Fibroblast of the conjunctiva (primary cell): Measurements from ENCODE around the gene RS1.
A peak's percentile ranks its signal among the peaks of the same experiment; 100 is the strongest.

Source experiments
- DNase-seq: peaks from one replicate; pipeline ENCODE4 v3.0.0-alpha.2; 2010; ENCODE audit warnings: low read depth

Gene RS1

DNA sequence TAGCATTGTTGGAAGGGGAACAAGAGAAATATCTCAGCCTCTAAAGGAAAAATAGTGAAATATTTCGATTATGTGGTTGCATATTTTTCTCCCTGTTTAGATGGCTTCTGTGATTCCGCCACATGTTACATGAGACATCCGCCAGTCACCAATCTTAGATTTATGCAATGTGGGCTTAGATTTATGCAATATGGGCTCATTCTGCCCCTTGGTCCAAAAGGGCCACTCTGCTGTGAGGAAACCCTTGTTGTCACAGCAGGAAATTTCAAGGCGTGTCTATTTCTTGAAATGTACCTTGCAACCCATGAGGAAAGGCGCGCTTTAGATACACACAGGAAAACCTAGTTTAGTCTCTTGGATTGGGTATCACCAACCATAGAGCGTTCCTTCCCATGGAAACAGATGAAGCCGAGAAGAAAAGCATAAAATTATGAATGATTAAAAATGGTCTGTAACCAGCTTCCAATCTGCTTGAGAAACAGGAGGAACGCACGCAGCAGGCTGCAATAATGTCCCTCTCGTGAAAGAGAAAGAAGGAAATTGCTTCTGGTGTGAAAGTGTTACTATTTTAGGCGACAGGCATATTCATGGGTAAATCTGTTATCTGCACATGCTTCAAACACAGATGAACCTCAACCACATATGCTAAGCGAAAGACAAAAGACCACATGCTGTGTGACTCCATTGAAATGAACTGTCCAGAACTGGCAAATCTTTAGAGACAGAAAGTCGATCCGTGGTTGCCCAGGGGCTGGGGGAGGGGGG is 3.7 kb downstream of the RS1 start:
- DNase-seq: no peak

DNA sequence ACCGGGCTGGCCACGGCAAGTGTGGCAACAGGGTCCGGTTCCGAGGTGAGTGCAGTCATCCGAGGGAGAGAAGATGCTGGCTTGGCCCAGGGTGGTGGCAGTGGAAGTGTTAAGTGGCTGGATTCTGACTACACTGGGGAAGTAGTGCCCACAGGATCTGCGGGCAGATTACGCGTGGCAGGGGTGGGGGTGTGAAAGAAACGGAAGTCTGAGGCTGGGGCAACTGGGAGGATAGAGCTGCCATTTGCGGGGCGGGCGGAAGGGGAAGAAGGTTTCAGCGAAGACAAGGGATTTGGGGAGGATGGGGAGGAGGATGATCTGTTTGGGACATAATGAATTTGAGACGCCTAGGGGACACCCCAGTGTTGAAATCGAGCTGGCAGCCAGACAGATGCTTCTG is 5.3 kb downstream of the RS1 start:
- no peak for DNase-seq

DNA sequence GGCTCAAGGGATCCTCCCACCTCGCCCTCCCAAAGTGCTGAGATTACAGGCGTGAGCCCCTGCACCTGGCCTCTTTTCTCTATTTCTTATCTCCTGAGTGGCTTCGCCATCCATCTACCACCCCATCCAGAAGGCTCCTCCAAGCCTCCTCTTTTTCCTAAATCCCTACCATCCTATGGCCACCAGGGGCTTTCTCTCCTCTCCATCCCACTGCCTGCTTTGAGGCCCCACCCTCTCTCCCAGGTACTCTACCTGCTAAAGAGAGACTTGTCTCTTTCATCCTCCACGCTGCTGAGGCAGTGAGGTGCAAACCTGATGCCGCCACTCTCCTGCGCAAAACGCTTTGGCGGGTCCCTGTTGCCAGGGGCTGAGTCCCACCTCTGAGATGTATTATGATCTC is 7.0 kb downstream of the RS1 start:
- no peak for DNase-seq

DNA sequence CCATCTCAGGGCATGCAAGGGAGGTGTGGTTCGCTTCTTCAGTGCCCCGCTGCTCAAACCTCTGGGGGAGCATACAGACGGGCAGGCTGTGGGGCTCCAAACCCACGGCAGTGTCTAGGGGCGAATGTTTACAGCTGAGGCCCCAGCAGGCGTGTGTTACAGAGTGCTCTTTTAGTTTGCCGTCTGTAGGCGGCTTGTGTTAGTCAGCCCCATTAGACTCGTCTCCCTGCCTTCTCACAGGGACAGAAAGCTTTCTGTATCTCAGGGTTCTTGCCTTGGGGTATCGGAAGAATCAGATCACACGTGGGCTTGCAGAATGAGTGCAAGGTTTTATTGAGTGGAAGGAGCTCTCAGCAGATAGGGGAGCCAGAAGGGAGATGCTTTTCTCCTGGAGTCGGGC is 10.6 kb downstream of the RS1 start:
- no peak for DNase-seq

DNA sequence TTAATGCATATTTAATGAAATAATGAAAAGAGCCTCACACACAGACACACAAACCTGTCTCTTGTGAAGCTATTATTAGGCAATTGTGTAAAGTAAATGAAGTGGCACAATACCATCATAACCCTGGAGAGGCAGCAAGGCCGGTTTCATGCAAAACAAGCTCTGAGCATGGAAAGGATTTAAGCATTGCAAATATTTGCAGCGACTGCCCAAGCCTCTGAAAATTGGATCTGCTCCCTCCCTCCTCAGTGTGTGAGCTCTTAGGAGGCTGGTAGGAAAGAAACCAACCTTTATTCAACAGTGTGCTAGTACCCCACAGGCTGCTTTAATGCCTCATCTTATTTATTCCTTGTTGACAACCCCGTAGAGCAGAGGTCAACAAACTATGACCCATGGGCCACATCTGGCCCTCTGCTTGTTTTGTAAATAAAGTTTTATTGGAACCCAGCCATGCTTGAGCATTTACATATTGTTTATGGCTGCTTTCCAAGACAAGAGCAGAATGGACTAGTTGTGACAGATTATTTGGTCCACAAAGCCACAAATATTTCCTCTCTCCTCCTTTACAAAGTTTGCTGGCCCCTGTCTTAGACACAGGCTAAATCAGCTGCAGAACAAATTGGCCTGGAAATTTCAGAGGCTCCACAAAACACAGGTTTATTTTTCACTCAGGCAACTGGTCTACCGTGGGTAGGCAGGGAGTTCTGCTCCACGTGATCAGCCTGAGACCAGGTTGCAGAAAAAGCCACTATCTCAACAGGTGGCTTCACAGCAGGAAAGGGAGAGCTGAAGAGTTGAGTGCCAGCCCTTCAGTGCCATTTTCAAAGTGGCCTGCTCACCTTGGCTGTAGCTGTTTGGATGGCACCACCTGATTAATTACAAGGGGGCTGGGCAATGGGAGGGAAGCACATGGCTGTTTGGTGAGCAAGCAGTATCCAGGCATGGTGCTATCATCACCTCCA is 16.8 kb downstream of the RS1 start:
- no peak for DNase-seq

DNA sequence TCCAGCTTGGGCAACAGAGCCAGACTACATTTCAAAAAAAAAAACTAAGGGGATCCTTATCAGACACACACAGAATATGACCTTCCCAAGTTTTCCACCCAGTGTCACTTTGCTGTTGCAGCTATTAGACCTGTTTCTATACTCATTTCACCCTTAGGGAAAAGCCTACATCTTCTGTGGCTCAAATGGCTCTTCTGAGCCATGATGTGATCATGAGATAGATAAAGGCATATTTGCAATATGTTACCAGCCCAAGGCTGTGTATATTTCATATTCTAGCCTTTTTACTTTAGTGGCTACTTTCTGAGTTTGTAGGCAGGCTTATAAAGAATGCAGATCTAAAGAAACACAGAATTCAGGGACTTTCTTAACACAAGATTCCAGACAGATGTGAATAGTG is 19.3 kb downstream of the RS1 start:
- DNase-seq: no peak

DNA sequence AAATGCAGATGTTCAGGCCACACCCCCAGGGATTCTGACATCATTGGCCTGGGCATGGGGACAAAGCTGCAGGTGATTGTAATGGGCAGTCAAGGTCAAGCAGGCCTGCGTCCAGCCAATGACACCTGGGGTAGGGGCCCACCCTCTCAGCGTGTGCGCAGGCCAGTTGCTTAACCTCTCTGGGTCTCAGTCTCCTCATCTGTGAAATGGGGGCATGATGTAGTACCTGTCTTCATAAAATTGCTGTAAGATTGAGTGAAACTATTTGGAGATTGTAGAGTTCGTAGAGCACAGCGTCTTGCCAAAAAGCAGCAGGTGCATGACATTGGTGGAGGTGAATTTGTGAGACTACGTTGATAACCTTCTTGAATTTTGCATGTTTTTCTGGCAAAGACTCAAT is 21.2 kb downstream of the RS1 start:
- DNase-seq: no peak

- DNase-seq: no peak
These were observed 22.4 kb downstream of the RS1 start for GRCh38 chrX:18649498-18649951.

- no peak for DNase-seq
These were observed 24.3 kb downstream of the RS1 start for GRCh38 chrX:18647621-18648020.

GRCh38 chrX:18643853-18644252 is 28.1 kb downstream of the RS1 start:
- DNase-seq: no peak

DNA sequence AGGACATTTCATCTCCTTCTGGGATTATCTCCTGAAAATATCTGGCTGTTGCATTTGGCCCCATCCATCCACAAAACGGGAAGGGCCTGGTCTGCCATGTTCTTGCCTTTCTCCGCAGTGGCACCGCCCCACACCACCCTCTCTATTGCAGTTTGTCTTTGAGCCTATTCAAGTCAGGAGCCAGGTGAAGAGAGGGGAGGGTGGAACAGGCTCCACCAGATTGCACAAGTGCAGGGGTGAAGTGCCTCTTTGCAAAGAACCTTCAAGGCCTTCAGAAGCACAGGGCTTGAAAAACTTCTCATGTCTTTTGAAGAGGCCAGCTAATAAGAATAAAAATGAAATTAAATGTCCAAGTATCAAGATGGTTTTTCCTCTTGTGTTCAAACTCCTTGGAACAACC is 28.7 kb downstream of the RS1 start:
- DNase-seq: no peak

DNA sequence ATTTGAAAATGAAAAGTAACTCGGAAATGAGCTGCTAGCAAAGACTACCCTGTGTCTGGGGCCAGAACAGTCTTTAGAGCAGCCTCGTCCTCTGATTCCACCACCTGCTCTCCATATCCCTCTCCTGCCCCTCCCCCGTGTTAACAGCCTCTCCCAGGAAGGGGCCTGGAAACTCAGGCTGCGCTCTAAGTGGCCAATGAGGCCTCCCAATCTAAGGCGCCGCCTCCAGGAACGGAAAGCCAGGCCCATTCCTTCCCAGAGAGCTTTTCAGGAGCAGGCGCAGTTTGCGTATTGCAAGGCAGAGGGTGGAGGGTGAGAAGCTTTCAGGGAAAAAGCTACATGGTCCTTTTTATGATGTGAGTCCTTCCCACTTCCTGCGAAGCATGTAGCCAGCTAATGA is 31.2 kb downstream of the RS1 start:
- DNase-seq: no peak

- no peak for DNase-seq
These were observed 32.6 kb downstream of the RS1 start for GRCh38 chrX:18639280-18639679.

DNA sequence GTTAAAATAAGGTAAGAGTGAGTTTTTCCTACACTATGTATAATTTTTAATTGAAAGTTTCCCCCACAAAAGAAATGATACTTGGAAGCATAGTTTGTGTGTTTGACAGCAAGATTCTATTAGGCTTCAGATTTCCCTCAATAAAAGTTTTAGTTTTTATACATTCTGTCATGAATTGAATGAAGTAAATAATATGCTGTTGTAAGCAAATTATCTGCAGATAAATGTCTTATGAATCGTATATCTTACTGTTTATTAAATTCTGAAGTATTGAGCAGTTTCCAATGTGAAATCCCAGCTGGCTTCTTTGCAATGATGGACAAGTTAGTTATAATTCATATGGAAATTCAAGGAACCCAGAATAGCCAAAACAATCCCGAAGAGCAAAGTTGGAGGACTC is 33.5 kb downstream of the RS1 start:
- DNase-seq: no peak

DNA sequence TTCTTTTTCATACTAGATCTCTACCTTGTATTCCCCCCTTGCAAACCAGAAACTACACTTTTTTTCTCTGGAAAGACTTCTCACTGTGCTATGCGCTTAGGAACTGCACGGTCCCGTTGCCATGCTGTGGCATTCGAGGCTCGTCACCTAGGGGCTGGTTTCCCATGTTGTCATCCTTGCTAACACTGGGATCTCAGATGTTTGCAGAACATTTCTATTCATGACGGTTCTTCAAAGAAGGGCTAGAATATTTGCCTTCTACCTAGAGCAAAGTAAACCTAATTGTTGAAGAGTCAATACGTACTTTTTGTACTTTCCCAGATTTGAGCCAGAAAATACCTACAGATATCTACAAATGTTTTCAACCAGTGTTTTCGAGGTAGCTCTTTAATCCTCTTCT is 41.0 kb downstream of the RS1 start:
- DNase-seq: no peak

DNA sequence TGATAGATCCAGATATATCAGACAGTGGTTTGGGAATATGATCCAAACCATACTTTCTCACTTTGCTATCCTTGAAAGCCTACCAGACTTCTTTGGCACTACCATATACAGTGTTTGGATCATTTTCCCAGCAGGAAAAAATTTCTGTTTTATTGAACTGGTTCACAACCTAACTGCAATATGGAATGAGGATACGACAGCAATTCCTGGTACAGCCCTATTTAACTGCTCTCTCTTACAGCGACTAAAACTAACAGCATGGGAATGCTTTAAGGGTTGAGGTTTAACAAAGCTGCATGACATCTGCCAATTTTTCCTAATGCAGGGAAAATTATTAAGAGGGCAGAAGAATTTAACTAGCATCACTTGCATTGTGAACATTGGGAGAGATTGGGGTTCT is 47.3 kb downstream of the RS1 start:
- DNase-seq: no peak

- no peak for DNase-seq
These were observed 51.6 kb downstream of the RS1 start for GRCh38 chrX:18620349-18620748.

GRCh38 chrX:18619288-18619687 is 52.6 kb downstream of the RS1 start:
- no peak for DNase-seq

- DNase-seq: peak; percentile 1
These were observed 54.5 kb downstream of the RS1 start for GRCh38 chrX:18617407-18617750.

GRCh38 chrX:18616688-18617406 is 55.1 kb downstream of the RS1 start:
- no peak for DNase-seq

- DNase-seq: no peak
These were observed 57.8 kb downstream of the RS1 start for GRCh38 chrX:18613930-18614639.

DNA sequence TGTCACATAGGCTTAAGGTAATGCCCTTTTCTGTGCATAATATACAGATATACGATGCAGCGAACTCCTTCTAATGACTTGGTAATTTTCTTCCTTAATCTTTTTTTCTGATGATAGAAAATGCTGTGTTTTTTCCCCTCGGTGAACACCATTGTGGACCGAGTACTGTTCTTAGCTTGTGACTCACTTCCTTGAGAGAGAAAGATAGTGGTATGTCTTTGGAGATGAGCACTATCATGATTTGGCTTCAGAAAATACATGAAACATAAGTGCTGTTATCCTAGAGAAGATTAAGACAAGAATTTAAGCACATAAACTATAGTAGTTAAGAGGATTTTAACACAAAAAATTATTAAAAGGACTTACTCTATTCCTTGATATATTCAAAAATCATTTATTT is 63.9 kb downstream of the RS1 start:
- no peak for DNase-seq
